ENCODE data around the gene MMRN1.

Gene MMRN1

DNA sequence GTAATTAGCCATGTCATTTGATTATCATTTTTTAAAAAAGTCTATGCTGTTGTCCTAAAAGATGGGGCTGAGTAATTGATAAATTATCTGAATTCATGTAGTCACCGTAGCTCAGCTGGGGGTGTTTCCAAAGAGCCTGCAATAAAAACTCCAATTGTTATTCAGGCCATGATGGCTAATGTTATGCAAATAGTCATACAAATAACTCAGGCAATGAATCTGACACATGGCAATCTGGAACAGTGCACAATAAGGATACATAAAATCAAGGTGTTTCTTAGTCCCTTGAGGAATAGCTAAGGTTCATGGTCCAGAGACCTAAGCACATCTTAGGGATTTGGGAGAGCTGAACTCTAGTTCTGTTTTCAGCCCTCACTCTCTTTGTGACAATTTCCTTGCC lies 15.2 kb downstream of the MMRN1 start:
- DNase-seq = no peak

DNA sequence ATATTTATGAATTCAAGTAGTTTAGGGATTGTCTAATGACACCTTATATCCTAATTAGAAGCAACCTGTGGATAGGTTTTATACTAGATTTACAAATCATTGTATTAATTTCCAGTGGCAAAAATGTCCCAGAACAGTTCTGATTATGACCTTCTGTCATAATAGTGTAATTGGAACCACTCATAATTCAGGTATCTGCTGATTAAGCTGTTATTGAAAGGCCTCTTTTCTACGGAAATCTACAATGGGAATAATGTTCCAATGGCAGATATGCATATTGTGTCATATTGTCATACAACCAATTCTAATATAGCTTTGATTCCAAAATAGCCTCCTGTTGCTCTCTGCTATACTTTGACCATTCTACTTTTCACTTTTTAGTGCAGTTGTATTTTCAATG lies 19.0 kb downstream of the MMRN1 start:
- no peak for DNase-seq

DNA sequence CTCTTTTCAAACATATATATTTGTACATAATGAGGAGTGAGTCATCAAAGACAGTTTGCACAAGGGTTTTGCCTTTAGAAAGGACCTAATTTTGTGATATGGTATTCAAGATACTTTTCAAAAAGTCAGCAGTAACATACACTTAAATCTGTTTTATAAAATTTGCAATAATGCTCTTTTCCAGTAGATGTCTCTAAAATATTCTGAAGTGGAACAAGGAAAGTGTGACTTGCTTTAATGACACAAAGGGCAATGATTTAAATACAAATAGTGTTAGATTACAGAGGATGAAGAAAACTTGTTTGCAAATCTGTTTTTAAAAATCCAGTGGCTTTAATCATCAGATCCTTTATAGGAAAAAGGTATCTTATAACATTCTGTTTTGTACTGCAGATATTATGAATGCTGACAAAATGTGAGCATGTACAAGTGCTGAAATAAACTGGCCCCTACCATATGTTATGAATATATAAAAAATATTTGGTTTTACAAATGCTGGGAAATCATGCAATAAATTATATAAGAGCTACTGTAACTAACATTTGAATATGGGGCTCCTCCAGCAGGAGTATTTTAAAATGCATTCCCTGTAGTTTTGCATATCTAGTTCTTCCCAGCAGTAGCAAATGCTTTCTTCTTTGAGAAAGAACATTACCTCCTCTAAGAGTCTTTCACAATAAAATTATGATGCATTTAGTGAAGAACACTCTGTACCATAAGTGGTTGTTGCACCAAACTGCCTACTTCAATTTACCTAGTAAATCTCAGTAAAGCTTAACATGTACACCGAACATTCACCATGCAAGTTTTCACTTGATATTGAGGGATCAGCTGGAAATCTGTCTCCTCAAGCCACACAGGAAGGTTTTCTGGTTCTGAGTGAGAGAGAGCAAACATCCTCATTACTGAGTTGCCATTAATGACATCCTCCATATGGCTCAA lies 20.2 kb downstream of the MMRN1 start:
- no peak for DNase-seq

DNA sequence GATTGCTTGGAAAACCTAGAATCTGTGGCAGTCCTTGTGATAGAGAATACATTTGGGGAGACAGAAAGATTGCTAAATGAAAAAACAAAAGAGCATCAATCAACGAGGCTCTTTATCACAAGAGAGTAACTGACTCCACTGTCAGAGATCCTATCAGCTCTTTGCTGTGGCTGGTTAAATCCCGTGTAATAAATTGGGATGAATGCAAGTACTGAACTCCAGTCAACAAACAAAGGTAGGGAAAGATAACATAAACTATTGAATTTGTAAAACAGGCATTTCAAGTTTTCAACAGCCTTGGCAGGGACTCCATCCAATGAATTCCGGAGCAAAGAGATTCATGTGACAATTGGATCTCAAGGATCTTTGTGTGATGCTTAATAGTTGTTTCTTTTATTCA lies 21.3 kb downstream of the MMRN1 start:
- DNase-seq = no peak

DNA sequence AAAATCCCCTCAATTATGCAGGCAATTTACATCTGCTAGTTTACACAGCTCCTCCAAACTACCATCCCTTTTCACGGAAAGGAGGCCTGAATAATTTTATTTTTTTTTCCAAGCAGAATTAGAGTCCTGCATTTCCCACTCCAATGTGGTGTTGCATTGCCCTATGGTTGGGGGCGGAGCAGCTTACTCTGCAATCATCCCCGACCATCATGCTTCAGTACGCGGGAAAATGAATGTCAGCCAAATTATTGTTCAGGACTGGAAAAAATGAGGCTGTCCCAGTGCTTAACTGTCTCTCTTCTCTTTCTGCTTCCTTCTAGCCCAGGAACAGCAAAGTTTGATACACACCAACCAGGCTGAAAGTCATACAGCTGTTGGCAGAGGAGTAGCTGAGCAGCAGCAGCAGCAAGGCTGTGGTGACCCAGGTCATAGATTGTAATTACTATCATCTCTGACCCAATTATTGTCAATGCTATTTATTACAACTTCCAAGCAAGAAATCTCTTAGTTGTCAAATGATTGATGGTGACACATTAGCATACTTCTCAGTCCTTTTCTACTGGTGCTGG lies 28.3 kb downstream of the MMRN1 start:
- no peak for DNase-seq

DNA sequence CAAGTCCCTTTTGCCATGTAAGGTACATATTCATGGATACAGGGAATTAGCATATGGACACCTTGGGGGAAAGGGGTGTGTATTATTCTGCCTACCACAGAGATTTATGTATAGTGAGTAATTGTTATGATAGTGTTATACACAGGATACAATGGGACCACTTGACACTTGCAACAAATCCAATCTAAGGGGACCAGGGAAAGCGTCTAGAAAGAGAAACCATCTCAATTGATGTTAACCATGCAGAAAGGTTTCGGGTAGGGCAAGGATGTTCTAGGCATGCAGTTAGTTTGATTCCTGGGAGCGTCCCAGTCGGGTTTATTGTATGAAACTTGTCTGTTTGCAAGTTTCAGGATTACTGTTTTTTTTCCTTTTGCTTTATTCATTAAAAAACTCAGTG lies 34.2 kb downstream of the MMRN1 start:
- DNase-seq = no peak

DNA sequence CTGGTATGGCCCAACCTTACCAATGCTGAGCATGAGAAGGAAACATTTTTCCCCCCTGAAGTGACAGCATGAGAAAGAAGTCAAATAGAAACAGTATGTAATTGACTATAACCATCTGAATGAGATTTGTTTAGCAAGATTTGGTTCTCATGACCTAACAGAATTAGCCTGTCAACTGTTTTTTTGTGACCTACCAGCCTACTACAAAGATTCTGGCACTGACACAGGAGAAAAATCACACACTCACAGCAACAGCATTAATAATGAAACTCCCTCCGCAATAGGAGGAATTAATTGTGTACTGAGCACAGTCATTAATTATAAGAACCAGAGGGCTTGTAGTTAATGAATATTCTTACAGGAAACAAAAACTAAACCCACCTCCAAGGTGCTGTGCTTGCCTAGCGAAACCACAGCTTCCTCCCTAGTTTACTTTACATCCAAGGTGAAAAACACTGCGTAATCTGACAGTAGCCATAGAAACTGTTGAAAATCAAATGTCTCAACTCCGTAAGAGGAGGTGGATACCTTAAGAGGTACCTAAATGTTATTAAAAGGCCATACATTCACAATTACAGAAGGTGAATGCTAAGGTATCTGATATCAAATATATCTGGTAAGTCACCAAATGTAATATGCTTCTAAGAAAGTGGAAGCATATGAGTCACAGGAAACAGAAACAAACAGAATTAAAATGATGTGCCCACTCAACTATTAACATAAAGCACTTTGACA lies 34.9 kb downstream of the MMRN1 start:
- DNase-seq = no peak

DNA sequence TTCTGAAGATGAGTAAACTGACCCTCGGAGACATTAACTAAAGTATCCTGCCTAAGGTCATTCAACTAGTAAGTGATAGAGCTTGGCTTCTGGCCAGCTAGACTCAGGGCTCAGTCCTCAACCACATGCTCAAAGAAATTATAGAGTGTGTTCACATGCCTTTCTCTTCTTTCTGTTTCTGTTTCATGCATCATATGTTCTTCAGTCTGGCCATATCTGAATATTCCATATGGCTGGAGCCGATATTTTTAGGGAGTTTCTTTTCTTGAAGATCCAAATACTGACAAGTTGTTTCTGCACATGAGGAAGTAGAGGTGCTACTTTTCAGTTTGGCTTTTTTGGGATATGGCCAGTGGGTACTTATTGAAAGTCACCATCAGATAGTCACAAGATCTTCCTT lies 44.9 kb downstream of the MMRN1 start:
- DNase-seq = no peak

DNA sequence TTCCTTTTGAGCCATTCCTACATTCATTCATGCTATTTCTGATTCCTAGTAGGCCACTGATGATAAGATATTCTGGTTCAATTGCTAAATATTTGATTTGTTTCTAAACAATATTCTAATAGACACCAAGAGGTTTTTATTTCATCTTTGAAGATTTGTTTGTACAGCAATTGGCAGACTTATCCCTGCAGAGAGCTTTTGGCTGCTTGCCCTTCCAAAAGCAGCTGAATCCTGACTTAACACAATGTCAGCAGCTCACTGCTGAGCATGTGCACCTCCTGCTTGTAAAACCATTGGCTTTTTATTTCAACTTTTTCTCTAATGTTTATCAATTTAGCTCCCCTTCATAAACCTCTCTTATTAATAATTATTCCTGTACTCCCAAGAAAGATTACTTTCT lies 45.3 kb downstream of the MMRN1 start:
- no peak for DNase-seq

DNA sequence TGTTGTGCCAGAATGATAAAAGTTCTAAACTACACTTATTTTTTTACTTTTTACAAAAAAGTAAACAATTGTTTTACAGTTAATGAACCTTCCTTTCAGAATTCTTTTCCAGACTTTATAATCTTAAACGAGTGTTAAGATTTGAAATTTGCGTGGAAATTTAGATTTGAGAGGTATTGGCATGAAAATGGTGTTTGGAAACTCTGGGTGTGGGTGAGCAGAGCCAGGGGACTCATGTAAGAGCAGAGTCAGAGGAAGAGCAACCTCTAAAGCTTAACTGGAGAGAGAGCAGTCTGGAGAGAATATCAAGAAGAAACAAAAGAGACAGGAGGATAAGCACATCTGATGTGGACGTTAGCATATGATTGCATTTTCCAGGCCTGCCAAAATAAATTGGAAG lies 48.2 kb downstream of the MMRN1 start:
- DNase-seq = no peak

DNA sequence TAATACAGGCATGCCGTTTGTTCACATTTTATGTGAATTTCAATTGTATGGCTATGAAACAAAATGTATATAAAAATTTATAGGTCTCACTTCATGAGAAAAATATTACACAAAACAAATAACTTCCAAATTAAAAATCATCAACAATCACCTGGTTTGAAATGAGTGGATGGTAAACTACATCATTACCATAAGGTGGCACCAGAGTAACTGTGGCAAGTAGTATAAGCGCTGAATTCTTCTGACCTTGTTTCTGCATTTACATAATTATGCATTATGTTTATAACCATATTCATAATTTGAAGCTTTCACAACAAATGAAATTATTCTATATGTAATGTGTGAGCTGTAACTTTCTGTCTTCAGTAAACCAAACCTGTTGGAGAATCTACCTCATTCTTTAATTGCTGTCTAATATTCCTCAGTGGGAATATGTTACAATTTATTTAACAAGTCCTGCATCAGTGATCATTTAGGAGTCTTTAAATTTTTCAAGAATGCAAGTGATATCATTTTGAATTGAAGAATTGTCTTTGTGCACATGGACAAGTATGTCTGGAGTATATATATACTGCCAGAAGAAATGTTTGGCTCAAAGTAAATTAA lies 55.2 kb downstream of the MMRN1 start:
- no peak for DNase-seq

DNA sequence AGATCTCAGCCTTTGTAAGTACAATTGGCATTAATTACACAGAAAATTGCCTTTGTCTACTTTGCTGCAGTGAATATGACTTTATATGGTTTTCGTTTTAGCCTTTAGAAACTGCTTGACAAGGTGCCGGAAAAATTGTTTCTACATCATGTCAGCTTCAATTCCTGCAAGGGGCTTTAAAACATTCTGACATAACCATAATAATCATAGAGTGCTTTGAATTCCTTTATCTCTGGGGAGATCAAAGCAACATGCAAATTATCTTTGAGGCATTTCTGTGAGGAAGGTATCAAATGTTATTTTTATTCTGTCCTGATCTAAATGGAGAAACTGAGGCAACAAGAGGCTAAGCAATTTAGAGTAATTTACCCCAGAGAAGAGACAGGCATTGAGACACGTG lies 57.8 kb downstream of the MMRN1 start:
- no peak for DNase-seq

DNA sequence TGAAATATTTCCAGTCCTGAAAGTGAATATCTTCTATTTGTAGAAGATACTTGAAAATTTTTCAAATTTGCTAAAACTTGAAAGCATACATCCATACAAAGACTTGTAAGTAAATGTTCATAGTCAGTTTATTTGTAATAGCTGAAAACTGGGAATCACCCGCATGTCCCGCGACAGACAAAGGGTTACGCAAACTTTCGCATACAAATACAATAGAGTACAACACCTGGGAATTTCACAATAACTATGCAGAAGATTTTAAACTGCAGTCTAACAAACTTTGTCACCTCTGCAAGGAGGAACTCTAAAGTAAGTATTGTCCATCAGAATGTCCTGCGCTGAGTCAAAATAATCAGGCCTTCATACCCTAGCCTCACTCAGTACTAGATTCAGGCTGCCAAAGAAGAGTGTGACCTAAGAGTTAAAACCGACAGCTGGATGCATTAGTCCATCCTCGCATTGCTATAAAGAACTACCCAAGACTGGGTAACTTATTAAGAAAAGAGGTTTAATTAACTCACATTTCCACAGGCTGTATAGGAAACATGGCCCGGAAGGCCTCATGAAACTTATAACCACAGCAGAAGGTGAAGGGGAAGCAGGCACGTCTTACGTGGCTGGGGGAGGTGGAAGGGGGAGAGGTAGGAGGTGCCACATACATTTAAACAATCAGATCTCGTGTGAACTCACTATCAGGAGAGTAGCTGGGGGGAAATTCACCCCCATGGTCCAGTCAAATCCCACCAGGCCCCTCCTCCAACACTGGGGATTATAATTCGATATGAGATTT lies 60.4 kb downstream of the MMRN1 start:
- no peak for DNase-seq

DNA sequence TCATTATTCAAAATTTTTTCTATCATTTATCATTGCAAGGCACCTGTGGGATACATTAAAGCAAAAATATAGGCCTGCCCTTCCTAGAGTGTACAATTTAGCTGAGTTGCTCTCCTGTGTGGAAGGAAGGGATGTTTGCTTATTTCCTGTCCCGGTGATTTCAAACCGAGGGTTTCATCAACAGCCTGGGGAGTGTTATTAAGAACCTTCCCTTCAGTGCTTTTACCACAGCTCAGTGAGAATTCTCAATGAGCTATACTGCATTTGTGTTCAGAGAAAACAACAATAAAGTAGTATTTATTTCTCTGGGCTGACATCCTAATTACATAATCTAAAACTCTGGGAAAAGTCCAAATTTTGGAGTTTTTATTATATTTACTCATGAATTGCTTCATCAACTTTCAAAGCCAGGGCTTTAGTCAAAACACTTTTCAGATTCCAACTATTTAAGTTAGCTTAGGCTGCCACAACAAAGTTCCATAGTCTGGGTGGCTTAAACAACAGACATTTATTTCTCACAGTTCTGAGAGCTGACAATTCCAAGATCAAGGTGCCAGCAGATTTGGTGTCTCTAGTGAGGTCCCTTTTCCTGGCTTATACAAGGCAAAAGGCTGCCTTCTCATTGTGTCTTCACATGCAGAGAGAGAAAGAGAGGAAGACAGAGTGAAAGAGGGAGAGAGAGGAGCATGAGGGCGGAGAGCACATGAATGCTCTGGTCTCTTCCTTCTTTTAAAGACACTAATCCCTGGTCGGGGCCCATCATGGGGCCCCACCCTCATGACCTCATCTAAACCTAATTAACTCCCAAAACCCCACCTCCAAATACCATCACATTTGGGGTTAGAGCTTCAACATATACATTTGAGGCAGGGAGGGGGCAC lies 62.6 kb downstream of the MMRN1 start:
- DNase-seq = no peak

DNA sequence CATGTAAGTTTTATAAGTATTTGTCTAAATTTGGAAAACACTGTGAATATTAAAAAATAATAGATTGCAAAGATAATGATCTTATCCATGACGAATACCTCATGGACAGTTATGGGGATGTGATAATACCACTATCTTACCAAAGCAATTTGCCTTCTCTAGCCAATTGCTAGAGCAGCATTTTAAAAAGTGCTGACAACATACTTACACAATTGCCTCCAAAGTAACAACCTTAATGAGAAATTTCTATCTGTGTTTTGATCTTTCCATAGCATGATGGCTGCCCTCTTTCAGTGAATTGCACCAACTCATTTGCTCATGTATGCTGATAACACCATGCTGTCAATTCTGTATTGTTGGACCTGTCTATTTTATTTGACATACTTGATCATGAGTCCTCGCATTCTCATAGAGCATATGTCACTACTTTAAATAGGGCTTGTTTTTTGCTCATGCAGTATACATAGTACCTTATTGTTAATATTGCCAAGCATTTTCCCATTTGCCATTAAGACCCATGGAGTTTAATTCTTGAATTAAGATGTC lies 87.2 kb downstream of the MMRN1 start:
- no peak for DNase-seq

DNA sequence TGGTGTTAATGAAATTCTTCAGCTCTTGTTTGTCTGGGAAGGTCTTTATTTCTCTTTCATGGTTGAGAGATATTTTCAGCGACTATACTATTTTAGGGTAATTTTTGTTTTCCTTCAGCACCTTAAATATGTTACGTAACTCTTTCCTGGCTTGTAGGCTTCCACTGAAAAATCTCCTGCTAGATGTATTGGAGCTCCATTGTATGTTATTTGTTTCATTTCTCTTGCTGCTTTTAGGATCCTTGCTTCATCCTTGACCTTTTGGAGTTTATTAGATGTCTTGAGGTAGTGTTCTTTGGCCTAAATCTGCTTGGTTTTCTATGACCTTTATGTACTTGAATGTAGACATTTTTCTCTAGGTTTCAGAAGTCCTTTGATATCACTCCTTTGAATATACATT lies 93.6 kb downstream of the MMRN1 start:
- no peak for DNase-seq

DNA sequence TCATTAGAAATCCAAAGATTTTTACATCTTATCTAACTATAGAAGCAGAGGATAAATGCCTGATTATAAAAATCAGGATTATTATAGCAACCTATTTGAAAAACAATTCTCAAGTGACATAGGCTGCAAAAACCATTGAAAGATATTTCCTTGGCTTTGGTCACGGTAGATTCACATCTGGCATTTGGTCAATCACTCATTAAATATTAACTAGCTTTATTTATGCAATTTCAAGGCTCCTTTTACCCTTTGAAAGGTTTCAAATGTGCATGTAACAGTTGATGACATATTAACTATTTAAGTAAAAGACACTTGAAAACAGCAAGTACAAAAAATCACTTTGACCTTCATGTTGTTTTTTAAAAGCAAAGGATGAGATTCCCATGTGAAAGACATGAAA lies 98.1 kb downstream of the MMRN1 start:
- DNase-seq = no peak

DNA sequence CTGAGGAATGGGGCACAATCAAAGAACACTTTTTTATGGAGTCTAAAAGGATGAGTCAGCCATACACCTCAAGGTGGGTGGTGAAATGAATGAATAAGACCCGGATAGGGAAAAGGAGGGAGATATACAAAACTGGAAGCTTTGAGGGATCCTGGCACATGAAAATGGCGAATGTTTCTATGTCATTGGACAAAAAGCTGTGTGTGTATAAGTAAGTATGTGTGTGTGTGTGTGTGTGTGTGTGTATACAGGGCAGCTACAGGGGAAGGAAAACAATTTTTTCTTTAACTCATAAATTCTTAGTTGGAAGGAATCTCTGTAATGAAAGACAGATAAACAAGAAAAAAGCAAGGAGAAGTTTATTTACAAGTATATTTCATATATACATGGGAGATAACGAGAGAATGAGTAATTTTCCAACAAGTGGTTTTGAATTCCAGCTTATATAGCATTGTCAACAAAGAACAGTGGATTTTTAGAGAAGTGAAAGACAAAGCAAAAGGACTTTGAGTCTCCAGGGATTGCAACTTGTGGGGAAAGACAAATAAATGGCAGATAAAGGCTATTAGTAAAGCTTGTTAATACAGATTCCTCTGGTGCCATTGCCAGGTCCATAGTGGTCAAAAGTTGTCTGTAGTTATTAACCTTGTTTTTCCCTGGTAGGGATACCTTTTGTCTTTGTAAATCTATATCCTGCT lies 99.7 kb downstream of the MMRN1 start:
- DNase-seq = no peak

DNA sequence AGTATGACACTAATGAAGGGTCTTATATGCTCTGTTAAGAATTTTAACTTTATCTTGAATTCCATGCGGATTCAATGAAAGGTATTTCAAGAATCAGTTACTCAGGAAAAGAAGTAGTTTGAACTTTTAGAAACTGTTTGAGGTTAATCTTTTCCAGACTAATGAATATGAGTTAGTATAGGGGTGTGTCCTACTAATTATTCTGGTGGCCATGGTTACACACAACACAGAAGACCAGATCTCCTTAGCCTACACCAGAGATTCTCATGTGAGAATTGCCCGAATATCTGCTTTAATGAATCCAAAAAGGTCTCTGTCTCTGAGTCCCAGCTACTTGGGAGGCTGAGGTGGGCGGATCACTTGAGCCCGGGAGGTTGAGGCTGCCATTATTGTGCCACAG lies 100.4 kb downstream of the MMRN1 start:
- DNase-seq = no peak

DNA sequence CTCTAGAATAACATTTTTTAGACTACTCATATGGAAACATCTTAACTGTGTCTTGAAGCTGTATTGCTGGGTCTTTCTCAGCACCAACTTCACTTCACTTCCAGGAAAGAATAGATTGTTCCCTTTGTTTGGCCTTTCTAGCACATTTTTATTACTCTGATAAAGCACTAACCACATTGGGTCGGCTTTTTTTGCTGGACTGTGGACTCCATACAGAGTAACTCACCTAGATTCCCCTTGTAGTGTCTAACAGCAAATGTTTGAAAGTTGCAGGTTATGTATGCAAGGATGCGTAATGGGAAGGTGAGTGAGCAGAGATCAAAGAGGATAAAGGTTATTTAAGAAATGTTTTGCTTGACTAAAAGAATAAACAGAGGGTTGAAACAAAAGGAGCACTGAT lies 101.2 kb downstream of the MMRN1 start:
- no peak for DNase-seq

Data from activated gamma-delta T cell (primary cell).